Measurements from ENCODE around the gene SPATA1. TPM values are rescaled to one million over a fixed set of nuclear protein-coding genes. Genes with fewer than 3 reads are reported as not detected.

SPATA1 gene
- total RNA-seq, 1 donor from 2014 or later, result 1.5 TPM

DNA sequence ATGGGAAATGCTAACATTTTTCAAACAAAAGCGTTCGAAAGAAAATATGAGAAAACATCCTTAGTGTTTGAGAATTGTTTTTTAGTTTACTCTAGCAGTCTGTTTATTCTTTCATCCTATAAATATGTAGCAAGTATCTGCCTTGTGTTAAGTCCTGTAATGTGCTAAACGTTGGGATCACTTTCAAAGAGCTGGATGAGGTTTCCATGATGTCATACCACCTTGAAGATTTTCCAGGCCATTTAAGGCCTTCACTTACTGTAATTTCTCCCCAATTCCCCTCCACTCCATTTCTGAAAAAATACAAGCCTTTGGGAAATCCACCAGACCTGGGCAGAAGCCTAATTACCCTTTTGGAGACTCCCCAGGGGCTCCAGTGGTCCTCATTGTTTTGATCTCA is 92.2 kb downstream of the SPATA1 start:
- TF ChIP-seq, protein P1, sequence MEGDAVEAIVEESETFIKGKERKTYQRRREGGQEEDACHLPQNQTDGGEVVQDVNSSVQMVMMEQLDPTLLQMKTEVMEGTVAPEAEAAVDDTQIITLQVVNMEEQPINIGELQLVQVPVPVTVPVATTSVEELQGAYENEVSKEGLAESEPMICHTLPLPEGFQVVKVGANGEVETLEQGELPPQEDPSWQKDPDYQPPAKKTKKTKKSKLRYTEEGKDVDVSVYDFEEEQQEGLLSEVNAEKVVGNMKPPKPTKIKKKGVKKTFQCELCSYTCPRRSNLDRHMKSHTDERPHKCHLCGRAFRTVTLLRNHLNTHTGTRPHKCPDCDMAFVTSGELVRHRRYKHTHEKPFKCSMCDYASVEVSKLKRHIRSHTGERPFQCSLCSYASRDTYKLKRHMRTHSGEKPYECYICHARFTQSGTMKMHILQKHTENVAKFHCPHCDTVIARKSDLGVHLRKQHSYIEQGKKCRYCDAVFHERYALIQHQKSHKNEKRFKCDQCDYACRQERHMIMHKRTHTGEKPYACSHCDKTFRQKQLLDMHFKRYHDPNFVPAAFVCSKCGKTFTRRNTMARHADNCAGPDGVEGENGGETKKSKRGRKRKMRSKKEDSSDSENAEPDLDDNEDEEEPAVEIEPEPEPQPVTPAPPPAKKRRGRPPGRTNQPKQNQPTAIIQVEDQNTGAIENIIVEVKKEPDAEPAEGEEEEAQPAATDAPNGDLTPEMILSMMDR (conservative IDR thresholded peaks at IDR 0.05), result no peak
- Mint-ChIP-seq H3K36me3 (ENCODE audit: low read depth) (peaks cover 6% of the 10 kb centered on the region), H3K4me1 (no peaks in the 10 kb centered on the region), H3K27me3 (ENCODE audit: low read depth) (peaks cover 3% of the 10 kb centered on the region), H3K4me3 (no peak overlapping the region), H3K9me3 (peaks cover 14% of the 10 kb centered on the region), H3K27ac (ENCODE audit: unreplicated experiment) (no peak overlapping the region)
- no peak for DNase-seq (ENCODE audit: low read depth, low spot score)

DNA sequence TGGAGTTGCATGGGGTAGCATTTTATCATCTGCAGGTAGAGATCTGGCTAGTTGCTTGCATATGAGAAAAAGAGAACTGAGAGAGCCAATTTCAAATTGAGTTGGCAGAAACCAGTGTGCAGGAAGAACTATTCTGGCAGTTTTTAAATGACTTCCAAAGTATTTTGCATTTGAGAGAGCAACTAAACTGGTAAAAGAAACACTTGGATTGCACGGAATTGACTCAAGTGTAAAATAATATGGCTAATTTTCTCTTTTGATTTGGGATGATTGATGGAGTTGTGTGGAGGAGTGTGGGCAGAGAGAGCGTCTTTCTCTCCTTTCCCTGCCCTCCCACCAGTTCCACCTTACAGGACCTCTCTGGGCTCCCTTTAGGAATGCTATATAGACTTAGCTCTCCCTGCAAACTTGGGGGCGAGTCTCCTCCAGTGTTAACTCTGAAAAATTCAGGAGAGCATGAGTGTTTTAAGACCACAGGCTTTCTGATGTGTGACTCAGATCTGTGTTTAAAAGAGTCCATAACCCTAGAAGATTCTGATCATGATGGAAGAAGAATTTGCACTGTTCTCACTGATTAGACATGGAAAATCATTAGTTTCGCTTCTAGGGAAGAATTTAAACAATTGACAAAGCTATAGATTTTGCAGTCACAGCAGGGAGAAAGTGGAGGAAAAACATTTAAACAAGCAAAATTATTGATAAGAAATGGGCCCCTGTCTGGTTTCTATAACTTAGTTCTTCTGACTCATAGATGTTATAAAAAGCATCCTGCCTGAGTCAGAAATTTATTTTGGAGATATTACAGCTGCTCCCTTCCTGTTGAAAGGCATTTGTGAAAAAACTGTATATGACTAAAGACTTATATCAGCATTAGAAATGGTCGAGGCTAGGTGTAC is 92.9 kb downstream of the SPATA1 start:
- TF ChIP-seq, protein P1 (conservative IDR thresholded peaks at IDR 0.05), result no peak
- Mint-ChIP-seq H3K4me1 (no peaks in the 10 kb centered on the region), H3K9me3 (peaks cover 14% of the 10 kb centered on the region), H3K27me3 (ENCODE audit: low read depth) (peaks cover 3% of the 10 kb centered on the region), H3K4me3 (no peak overlapping the region), H3K27ac (ENCODE audit: unreplicated experiment) (no peak overlapping the region), H3K36me3 (ENCODE audit: low read depth) (peaks cover 6% of the 10 kb centered on the region)
- no peak for DNase-seq (ENCODE audit: low read depth, low spot score)

DNA sequence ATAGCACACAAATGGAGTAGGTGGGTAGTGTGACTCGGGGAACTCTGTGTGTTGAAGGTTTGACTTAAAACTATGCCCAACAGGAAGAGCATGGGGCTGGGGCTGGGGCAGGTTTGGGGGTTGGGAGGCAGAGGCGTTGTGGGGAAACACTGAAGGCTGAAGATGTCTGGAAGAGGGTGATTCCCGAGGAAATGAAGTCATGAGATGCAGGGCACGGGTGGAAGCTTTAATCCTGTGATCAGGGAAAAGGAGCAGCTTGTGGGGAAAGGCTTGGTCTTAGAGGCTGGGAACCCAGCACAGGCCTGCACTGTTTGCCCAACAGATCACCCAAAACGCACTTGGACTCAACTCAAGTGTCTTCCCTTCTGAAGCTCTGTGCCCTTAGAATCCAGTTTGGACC is 94.6 kb downstream of the SPATA1 start:
- H3K36me3 Mint-ChIP-seq (ENCODE audit: low read depth), result peaks cover 16% of the 10 kb centered on the region
- no peaks in the 10 kb centered on the region for H3K4me1 Mint-ChIP-seq
- H3K4me3 Mint-ChIP-seq, result no peak overlapping the region
- H3K9me3 Mint-ChIP-seq, result peaks cover 15% of the 10 kb centered on the region
- TF ChIP-seq, protein P1 (conservative IDR thresholded peaks at IDR 0.05), result no peak
- no peak for DNase-seq (ENCODE audit: low read depth, low spot score)
- no peaks in the 10 kb centered on the region for H3K27me3 Mint-ChIP-seq (ENCODE audit: low read depth)
- no peak overlapping the region for H3K27ac Mint-ChIP-seq (ENCODE audit: unreplicated experiment)

DNA sequence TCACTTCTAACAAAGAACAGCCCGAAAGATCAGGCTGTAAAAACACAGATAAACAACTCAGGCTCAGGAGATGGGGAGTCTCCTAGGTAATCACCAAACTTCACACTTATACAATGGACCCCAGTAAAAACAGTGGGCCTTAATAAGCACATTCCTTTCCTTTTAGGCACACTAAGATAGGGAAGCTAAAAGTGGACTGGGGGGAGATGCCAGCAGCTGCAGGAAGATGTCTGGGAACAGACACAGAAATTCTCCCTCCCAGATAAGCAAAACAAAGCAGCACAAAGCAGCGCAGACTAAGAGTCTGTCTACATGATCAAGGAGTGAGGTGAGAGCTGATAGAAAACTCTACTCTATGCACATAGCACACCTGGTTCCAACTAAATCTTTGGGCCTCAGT is 97.0 kb downstream of the SPATA1 start:
- Mint-ChIP-seq H3K4me3 (no peak overlapping the region), H3K36me3 (ENCODE audit: low read depth) (peaks cover 24% of the 10 kb centered on the region), H3K4me1 (no peaks in the 10 kb centered on the region), H3K27me3 (ENCODE audit: low read depth) (no peaks in the 10 kb centered on the region), H3K9me3 (peaks cover 22% of the 10 kb centered on the region), H3K27ac (ENCODE audit: unreplicated experiment) (no peak overlapping the region)
- TF ChIP-seq, protein P1 (conservative IDR thresholded peaks at IDR 0.05), result no peak
- no peak for DNase-seq (ENCODE audit: low read depth, low spot score)

DNA sequence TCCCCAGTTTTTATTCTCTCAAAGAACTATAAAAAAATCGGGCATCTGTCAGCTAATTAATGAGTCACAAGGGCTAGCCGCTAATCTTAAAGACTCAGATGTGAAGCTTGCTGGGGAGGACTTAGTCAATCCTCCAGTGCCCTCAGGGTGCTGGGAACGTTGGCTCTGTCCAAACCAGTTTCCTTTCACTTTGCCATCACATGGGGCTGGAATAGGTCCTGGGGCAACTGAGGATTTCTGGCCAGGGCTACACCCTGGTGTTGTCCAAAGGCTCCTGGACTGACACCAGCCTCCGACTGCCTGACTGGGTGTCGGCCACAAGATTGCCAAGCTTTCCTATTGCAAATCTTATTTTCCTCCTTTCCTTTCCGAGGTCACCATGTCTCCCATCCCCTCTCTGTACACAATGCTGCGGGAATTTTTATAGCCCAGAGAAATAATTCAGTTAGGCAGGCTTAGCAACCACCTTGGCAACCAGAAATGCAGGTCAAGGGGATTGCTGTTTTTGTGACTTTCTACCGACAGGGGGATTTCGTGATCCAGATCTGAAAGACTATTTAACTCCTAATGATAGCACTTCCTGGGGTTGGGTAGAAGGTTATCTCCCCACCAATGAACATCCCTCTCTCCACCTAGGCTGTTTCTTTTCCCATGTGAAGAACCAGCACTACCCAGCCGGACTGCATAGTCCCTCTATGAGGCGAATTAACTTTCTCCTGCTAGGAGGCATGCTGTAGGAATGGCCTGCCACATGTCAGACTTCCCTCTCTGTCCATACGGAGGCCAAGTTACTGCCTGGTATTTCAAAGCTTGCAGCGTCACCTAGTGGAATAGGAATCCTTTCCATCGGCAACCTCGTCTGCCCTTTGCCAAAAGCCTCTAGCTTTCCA is 98.0 kb downstream of the SPATA1 start:
- Mint-ChIP-seq H3K36me3 (ENCODE audit: low read depth) (peaks cover 24% of the 10 kb centered on the region), H3K27me3 (ENCODE audit: low read depth) (no peaks in the 10 kb centered on the region), H3K4me3 (no peak overlapping the region), H3K4me1 (no peaks in the 10 kb centered on the region), H3K9me3 (peaks cover 22% of the 10 kb centered on the region), H3K27ac (ENCODE audit: unreplicated experiment) (no peak overlapping the region)
- TF ChIP-seq, protein P1 (conservative IDR thresholded peaks at IDR 0.05), result no peak
- DNase-seq (ENCODE audit: low read depth, low spot score), result no peak
